Esophagus (tissue), 2 donors: ENCODE data around the gene NR1D1. TPM values are rescaled to one million over a fixed set of nuclear protein-coding genes. Genes with fewer than 3 reads are reported as not detected.

Source experiments
- H3K27ac ChIP-seq, 2 donors: one replicate each; pipeline ENCODE4 v1.5.1; 2013; ENCODE audit warnings: low read depth in 2 of 2, mild to moderate bottlenecking in 2 of 2, inconsistent platforms in 1 of 2, low read length in 1 of 2, moderate library complexity in 1 of 2
- H3K27me3 ChIP-seq, 2 donors: one replicate each; pipeline ENCODE4 v1.6.1; 2013; ENCODE audit warnings: low read length in 2 of 2, control low read depth in 1 of 2, mild to moderate bottlenecking in 1 of 2; ENCODE audit not compliant: insufficient read depth in 2 of 2, control insufficient read depth in 1 of 2
- H3K36me3 ChIP-seq, 2 donors: one replicate each; pipeline ENCODE4 v1.6.1; 2013; ENCODE audit warnings: low read length in 1 of 2; ENCODE audit not compliant: control insufficient read depth in 2 of 2, insufficient read depth in 2 of 2
- H3K4me1 ChIP-seq, 2 donors: one replicate each; pipeline ENCODE4 v1.6.1; 2013; ENCODE audit warnings: low read length in 1 of 2; ENCODE audit not compliant: control insufficient read depth in 2 of 2, insufficient read depth in 2 of 2
- H3K4me3 ChIP-seq, 2 donors: one replicate each; pipeline ENCODE4 v1.5.1; 2013; ENCODE audit warnings: low read length in 2 of 2, mild to moderate bottlenecking in 2 of 2, low read depth in 1 of 2, moderate library complexity in 1 of 2
- H3K9me3 ChIP-seq, 2 donors: one replicate each; pipeline ENCODE4 v1.6.1; 2013; ENCODE audit warnings: mild to moderate bottlenecking in 2 of 2, low read depth in 1 of 2, low read length in 1 of 2, moderate library complexity in 1 of 2; ENCODE audit not compliant: control insufficient read depth in 2 of 2, insufficient read depth in 1 of 2
- WGBS, 2 donors: extraction: QIAGEN DNeasy Blood & Tissue Kit; methylation state at CpG; one replicate each; pipeline ENCODE4 v1.1.7; 2013; 5-methylcytosine and 5-hydroxymethylcytosine counted together
- polyA plus RNA-seq, 2 donors: library from polyadenylated mRNA; stranded (reverse); fragments of 200-250 nt; gene quantifications; one replicate each; pipeline ENCODE4 v1.2.3, GENCODE V29; 2013
- donor health status: healthy with polysubstance abuse.
- donor health status: Bipolar disorder and iron deficiency.

Gene NR1D1
- polyA plus RNA-seq, 2 donors = 23.6 to 24.6 TPM

DNA sequence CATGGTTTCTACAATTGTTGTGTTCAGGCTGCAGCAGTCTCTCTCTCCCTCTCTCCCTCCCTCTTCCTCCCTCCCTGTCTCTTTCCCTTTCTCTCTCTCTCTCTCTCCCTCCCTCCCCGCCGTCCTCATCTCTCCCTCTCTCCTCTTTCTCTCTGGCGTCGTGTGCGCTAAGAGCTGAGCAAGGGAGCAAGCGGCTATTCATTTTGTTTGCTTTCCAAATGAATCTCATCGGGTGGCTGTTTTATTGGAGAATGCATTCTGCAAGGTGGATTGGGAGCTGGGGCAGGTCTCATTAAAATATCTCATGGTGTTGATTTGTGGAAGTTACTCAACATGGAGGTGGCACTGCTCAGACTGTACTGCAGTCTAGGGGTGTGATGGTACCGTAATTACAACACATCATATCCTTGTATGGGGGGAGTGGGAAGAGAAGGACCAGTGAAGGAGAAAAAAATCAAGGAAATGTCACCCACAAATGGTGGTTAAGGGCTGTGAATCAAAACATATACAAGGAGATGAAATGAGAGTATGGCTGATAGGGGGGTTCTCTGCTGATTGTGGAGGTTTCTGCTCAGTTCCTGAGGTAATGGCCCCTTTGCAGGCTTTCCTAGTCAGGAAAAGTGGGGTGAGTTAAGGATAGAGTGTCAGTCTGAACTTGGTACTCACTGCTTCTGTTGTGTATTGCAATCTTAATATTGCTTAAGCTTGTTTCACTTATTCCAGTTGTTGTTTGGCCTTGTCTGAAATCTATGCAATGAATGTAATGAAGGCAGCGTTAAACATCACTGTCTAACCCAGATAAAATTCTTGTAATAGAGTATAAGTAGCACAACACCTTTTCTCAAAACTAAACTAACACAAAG, 24.1 kb upstream of the NR1D1 start:
- 4 to 5% methylated on average over 9 of the region's 9 CpGs for WGBS, 2 donors
- no peaks in the 10 kb centered on the region for H3K9me3 ChIP-seq
- H3K27me3 ChIP-seq = no peaks in the 10 kb centered on the region
- H3K4me3 ChIP-seq = peak overlapping the region; percentile 39 to 93
- peaks cover 0 to 3% of the 10 kb centered on the region in 2 donors for H3K4me1 ChIP-seq
- peaks cover 6 to 9% of the 10 kb centered on the region in 2 donors for H3K36me3 ChIP-seq
- peak overlapping the region; percentile 52 to 62 for H3K27ac ChIP-seq

DNA sequence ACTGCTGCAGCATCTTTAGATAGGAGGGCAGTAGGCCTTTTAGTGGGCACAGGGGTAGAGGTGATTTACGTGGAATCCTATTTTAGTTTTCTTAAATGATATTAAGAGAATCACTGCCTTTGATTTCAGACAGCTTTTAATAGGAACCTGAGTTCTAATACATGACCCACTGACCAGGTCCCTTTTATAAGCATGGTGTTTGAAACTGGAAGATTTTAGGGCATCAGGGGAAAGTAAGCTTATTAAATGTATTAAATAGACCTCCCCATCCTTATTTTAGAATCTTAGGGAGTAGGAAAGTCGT, 23.4 kb upstream of the NR1D1 start:
- H3K27ac ChIP-seq = peak overlapping the region; percentile 95 to 98
- peak overlapping the region; percentile 88 to 93 for H3K4me3 ChIP-seq
- WGBS, 2 donors = 0% methylated on average over 2 of the region's 2 CpGs
- no peaks in the 10 kb centered on the region for H3K9me3 ChIP-seq
- no peaks in the 10 kb centered on the region for H3K27me3 ChIP-seq
- peaks cover 0 to 3% of the 10 kb centered on the region in 2 donors for H3K4me1 ChIP-seq
- H3K36me3 ChIP-seq = peaks cover 0 to 6% of the 10 kb centered on the region in 2 donors

DNA sequence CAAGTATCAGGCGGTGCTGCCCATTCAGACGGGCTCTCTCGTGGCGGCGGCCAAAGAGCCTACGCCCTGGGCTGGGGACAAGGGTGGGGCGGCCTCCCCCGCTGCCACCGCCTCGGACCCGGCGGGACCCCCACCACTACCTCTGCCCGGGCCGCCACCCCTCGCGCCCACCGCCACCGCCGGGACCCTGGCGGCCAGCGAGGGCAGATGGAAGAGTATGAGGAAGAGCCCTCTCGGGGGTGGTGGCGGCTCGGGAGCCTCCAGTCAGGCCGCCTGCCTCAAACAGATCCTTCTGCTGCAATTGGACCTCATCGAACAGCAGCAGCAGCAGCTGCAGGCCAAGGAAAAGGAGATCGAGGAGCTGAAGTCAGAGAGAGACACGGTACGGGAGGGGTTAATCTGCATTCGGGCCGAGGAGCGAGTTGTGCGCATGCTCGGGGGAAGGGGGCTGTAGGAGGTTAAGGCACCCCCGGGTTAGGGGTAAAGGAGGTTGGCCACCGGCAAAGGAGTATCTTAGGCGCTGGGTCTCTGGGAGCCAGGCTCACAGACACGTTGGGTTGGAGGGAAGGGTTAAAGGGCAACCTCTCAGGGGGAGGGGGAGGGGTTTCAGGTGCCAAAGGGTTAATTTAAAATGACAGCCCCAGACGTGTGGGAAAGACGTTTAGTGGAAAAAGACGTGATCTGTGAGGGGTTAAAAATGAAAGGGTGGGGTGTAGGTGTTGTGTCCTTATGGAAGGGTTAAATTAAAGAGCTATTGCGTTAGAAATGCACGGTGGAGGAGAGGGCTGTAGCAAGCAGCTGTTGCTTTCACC, 22.8 kb upstream of the NR1D1 start:
- WGBS, 2 donors = 0 to 1% methylated on average over 35 to 43 of the region's 43 CpGs
- peaks cover 0 to 6% of the 10 kb centered on the region in 2 donors for H3K36me3 ChIP-seq
- peak overlapping the region; percentile 95 to 98 for H3K27ac ChIP-seq
- H3K4me1 ChIP-seq = peaks cover 0 to 3% of the 10 kb centered on the region in 2 donors
- H3K4me3 ChIP-seq = peak overlapping the region; percentile 88 to 93
- no peaks in the 10 kb centered on the region for H3K27me3 ChIP-seq
- no peaks in the 10 kb centered on the region for H3K9me3 ChIP-seq

DNA sequence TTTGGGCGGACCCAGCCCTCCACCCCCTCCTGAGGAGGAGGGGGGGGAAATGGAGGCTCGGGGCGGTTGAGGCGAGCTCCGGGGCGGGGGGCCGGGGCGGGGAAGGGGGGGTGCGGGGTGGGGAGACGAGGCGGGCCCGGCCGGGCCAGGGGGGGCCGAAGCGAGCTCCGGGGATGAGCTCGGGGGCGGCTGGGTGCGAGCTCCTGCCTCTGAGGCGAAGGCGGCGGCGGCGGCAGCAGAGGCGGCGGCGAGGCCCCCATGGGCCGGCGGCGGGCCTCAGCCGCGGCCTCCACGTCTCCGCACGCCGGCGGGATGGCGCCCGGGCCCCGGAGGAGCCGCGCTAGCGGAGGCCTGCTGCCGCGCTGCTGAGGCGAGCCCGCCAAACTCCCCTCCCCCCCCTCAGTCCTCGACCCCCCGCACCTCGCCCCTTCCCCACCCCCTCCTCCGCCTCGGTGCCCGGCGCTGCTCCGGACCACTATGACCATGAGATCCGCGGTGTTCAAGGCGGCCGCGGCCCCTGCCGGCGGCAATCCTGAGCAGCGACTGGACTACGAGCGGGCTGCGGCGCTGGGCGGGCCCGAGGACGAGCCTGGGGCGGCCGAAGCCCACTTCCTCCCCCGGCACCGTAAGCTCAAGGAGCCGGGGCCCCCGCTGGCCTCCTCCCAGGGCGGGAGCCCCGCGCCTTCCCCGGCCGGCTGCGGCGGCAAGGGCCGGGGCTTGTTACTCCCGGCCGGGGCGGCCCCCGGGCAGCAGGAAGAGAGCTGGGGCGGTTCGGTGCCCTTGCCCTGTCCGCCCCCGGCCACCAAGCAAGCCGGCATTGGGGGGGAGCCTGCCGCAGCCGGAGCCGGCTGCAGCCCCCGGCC, 22.0 kb upstream of the NR1D1 start:
- Histone ChIP-seq H3K4me3 (peak overlapping the region; percentile 88 to 93), H3K36me3 (peaks cover 0 to 5% of the 10 kb centered on the region in 2 donors), H3K27me3 (no peaks in the 10 kb centered on the region), H3K9me3 (no peaks in the 10 kb centered on the region), H3K27ac (peak overlapping the region; percentile 95 to 98), H3K4me1 (peaks cover 0 to 3% of the 10 kb centered on the region in 2 donors)
- WGBS, 2 donors = 0 to 1% methylated on average over 46 to 97 of the region's 97 CpGs

DNA sequence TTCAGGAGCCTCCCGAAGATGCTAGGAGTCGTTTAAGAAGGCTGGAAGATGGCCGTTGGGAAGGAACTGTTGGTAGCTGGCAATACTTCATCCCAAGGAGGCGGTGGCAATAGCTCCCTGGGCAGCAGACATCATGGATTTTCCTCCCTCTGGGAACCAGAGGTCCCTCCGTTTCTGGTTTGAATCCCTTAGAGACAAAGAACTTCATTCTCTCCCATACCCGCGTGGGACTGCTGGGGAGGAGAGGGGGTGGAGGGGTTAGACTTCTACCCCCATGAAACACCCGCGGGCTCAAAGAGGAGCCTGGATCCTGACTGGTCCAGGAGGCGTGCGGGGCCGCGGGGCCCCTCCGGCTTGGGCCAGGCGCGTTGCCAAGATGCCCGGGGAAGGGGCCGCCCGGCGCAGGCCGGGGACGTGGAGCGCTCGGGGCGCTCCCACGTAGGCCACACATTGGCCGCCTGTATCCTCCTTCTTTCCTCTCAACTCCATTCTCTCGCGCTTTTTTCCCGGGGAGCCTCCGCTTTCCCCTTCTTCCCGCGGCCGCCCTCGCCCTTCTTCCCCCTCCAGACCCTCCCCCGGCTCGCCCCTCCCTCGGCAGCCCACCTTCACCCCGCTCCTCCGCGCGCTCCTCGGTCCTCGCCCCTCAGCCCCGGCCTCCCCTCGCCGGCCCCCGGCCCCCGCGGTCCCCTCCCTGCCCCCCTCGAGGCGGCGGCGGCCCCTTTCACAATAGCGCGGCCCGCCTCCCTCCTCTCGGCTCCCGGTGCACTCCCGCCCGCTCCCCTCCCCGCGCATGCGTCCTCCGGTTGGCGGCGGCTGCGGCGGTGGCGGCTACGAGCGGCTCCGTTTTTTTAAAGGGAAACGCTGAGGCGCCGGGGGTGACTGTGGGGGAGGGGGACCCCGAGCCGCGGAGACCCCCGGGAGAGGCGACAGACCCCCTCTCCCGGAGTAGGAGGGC, 21.1 kb upstream of the NR1D1 start, which contains the start of gene MSL1:
TSS of gene MSL1 (plus strand) at position 791 of the 955 bp plus-strand sequence. CDS start 642 bp downstream, outside the sequence.
- Histone ChIP-seq H3K27ac (peak within 1 kb of the TSS; percentile 95 to 98), H3K9me3 (no peaks in the 10 kb centered on the region), H3K4me1 (peaks cover 0 to 3% of the 10 kb centered on the region in 2 donors), H3K4me3 (peak within 1 kb of the TSS; percentile 88 to 93), H3K36me3 (no peaks in the 10 kb centered on the region), H3K27me3 (no peaks in the 10 kb centered on the region)
- WGBS, 2 donors = 1% methylated on average over 56 to 82 of the region's 82 CpGs

DNA sequence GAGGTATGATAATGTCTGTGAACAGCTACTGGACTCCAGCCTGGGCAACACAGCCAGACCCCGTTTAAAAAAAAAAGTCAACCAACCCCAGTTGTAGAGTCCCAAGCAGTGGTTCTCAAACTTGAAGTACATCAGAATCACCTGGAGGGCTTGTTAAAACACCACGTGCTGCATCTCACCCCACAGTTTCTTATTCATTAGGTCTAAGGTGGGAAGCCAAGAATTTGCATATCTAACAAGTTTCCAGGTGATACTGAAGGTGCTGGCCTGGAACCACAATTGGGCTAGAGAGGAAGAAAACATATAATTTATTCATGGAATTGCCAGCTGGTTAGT, 14.7 kb upstream of the NR1D1 start:
- Histone ChIP-seq H3K9me3 (no peaks in the 10 kb centered on the region), H3K4me1 (peaks cover 5 to 8% of the 10 kb centered on the region in 2 donors), H3K27me3 (no peaks in the 10 kb centered on the region), H3K27ac (no peak overlapping the region), H3K36me3 (no peaks in the 10 kb centered on the region), H3K4me3 (no peak overlapping the region)
- 63 to 64% methylated on average over 2 of the region's 2 CpGs for WGBS, 2 donors

DNA sequence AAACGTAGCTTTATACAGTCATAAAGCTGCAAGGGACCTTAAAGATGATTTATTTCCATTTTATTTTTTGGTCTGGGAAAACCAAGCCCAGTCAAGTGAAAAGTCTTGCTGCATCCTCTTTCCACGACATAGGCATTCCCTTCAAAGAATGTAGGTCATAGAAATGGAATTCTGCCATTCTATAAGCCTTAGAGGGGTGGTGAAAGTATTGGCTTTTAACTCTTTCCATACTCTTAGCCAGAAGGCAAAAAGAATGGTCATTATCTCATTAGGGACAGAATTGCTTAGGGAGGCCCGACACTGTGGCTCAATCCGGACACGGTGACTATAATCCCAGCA, 13.5 kb upstream of the NR1D1 start:
- Histone ChIP-seq H3K27ac (peak overlapping the region; percentile 89 to 99), H3K27me3 (no peaks in the 10 kb centered on the region), H3K9me3 (no peaks in the 10 kb centered on the region), H3K36me3 (no peaks in the 10 kb centered on the region), H3K4me1 (peaks cover 7 to 8% of the 10 kb centered on the region in 2 donors), H3K4me3 (peak overlapping the region in 1 of 2 donors; percentile 48)
- WGBS, 2 donors = 36 to 46% methylated on average over 5 of the region's 5 CpGs

DNA sequence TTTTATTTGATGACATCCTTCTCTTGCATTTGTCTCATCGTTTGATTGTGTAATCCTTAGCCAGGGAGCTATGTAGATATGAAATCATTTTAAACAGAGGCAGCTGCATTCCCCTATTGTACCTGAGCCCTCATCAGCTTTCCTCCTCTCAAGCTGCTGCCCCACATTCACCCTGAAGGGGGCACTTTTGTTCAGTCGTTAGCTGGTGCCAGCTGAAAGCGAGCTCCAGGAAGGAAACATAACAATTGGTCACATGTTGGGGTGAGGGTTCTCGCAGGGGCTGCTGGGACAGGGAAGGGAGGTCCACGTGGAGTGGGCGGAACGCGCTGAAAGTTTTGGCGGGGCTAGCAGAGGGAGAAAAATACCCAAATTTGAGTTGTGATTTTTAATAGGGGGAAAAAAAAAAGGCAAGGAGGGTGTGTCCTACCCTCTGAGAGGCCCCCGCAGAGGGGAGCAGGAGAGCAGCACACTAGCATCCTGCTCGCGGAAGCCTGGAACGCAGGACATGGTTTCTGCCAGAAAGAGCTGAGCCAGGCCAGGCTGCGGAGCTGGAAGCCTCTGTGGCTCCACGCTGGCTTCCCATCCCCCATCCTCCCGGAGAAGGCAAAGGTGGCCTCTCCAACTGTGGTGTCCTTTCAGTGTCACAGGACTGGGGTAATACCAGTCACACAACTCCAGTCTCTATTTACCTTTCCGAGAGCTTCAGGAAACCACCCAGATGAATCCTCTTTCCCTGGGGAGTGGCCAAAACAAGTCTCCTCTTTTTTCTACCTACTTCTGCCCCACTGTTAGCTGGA, 12.9 kb upstream of the NR1D1 start:
- Histone ChIP-seq H3K4me3 (peak overlapping the region; percentile 22 to 48), H3K36me3 (no peaks in the 10 kb centered on the region), H3K27me3 (no peaks in the 10 kb centered on the region), H3K9me3 (no peaks in the 10 kb centered on the region), H3K4me1 (peaks cover 8% of the 10 kb centered on the region in 2 donors), H3K27ac (peak overlapping the region; percentile 89 to 99)
- WGBS, 2 donors = 1% methylated on average over 17 of the region's 17 CpGs
